NCI-H1092 treated with DMSO at 0.1 percent for 48 hours (cell line): ENCODE measurements around the gene NEK4.

ENCODE experiments used
- DNase-seq: peaks from one replicate; lab custom pipeline; 2025; lab: John Stamatoyannopoulos, UW

The NEK4 gene

GRCh38 chr3:52770496-52771333 lies at the start of gene NEK4:
NEK4 (minus strand) TSS chr3:52770940; CDS start chr3:52770746, 194 bp downstream.
- DNase-seq = peak; percentile 86

- no peak for DNase-seq
These were observed 49.2 kb upstream of the NEK4 start for GRCh38 chr3:52819936-52820335.

GRCh38 chr3:52817860-52818259 lies 47.1 kb upstream of the NEK4 start:
- DNase-seq = no peak

- no peak for DNase-seq
These were observed 46.5 kb upstream of the NEK4 start for GRCh38 chr3:52817221-52817620.

GRCh38 chr3:52816654-52817053 lies 45.9 kb upstream of the NEK4 start:
- DNase-seq = no peak

- no peak for DNase-seq
These were observed 45.5 kb upstream of the NEK4 start for GRCh38 chr3:52816199-52816598.

GRCh38 chr3:52813810-52814209 lies 43.1 kb upstream of the NEK4 start:
- DNase-seq = no peak

GRCh38 chr3:52811452-52812011 lies 40.8 kb upstream of the NEK4 start:
- DNase-seq = no peak

- no peak for DNase-seq
These were observed 40.2 kb upstream of the NEK4 start for GRCh38 chr3:52810923-52811322.

GRCh38 chr3:52809662-52810377 lies 39.1 kb upstream of the NEK4 start:
- peak; percentile 48 for DNase-seq

- DNase-seq = no peak
These were observed 38.4 kb upstream of the NEK4 start for GRCh38 chr3:52809149-52809548.

- DNase-seq = no peak
These were observed 34.7 kb upstream of the NEK4 start for GRCh38 chr3:52805270-52806039.

- DNase-seq = no peak
These were observed 31.1 kb upstream of the NEK4 start for GRCh38 chr3:52801839-52802238.

- DNase-seq = no peak
These were observed 29.3 kb upstream of the NEK4 start for GRCh38 chr3:52800079-52800478.

- no peak for DNase-seq
These were observed 28.3 kb upstream of the NEK4 start for GRCh38 chr3:52798978-52799476.

GRCh38 chr3:52798376-52798977 lies 27.7 kb upstream of the NEK4 start:
- DNase-seq = no peak

- DNase-seq = no peak
These were observed 25.7 kb upstream of the NEK4 start for GRCh38 chr3:52796411-52796810.

- DNase-seq = no peak
These were observed 24.7 kb upstream of the NEK4 start for GRCh38 chr3:52795298-52795900.

- no peak for DNase-seq
These were observed 23.9 kb upstream of the NEK4 start, which contains the start of gene ITIH3 for GRCh38 chr3:52794612-52795099. ITIH3 (plus strand) TSS chr3:52794796; CDS start chr3:52794804, 8 bp downstream.

GRCh38 chr3:52793702-52794611 lies 23.2 kb upstream of the NEK4 start:
- DNase-seq = no peak
